CD4-positive, alpha-beta T cell (primary cell): ENCODE results near the gene EHBP1L1. TPM values are rescaled to one million over a fixed set of nuclear protein-coding genes. Genes with fewer than 3 reads are reported as not detected.

Experiments
- ATAC-seq: fragments of 200-7000 bp; cut with Tn5 transposase; one replicate; pipeline ENCODE4 v1.10.0; 2022; ENCODE audit warnings: mild to moderate bottlenecking; ENCODE audit not compliant: poor library complexity
- CTCF ChIA-PET: fragments of 350-600 bp; sonication (Branson Sonifier 250); formaldehyde crosslinking; loops from one replicate; lab custom pipeline; 2021; ENCODE audit warnings: antibody characterized with exemption, inconsistent platforms; lab: Charles Lee
- POLR2A ChIA-PET: fragments of 350-600 bp; sonication (Branson Sonifier 250); formaldehyde crosslinking; loops from one replicate; lab custom pipeline; 2021; ENCODE audit warnings: antibody characterized with exemption, inconsistent platforms; lab: Charles Lee
- DNase-seq, 14 experiments: peaks; one replicate each; pipeline ENCODE4 v3.0.0-alpha.2; 2013 to 2020; ENCODE audit warnings: mixed read lengths in 2 of 14
- H3K27ac ChIP-seq, 2 donors: one replicate each; pipeline versions ENCODE4 v1.5.1 to v1.7.0; 2013; ENCODE audit warnings: low read length in 2 of 2, low read depth in 1 of 2, mild to moderate bottlenecking in 1 of 2
- H3K27me3 ChIP-seq, 2 experiments: 1 replicate in 1 of 2; 2 replicates in 1 of 2; pipeline versions ENCODE4 v1.6.1 to v1.7.0; 2013; ENCODE audit warnings: low read length in 2 of 2, control low read depth in 1 of 2, mild to moderate bottlenecking in 1 of 2, moderate library complexity in 1 of 2; ENCODE audit not compliant: insufficient read depth in 2 of 2, control insufficient read depth in 1 of 2
- H3K36me3 ChIP-seq: one replicate; pipeline ENCODE4 v1.6.1; 2013; ENCODE audit warnings: low read length, control low read depth; ENCODE audit not compliant: insufficient read depth
- H3K4me1 ChIP-seq: one replicate; pipeline ENCODE4 v1.6.1; 2013; ENCODE audit warnings: low read length, control low read depth; ENCODE audit not compliant: insufficient read depth
- H3K4me3 ChIP-seq: one replicate; pipeline ENCODE4 v1.5.1; 2013; ENCODE audit warnings: mild to moderate bottlenecking, low read length, moderate library complexity
- H3K9me3 ChIP-seq, 2 experiments: 1 replicate in 1 of 2; 2 replicates in 1 of 2; pipeline versions ENCODE4 v1.6.1 to v1.7.0; 2013; ENCODE audit warnings: low read length in 2 of 2, mild to moderate bottlenecking in 2 of 2, control low read depth in 1 of 2, moderate library complexity in 1 of 2; ENCODE audit not compliant: control insufficient read depth in 1 of 2, insufficient read depth in 1 of 2
- H3K27ac Mint-ChIP-seq: one replicate; pipeline ENCODE4 v1.8.0; 2020; ENCODE audit warnings: mixed read lengths
- H3K27me3 Mint-ChIP-seq: one replicate; pipeline ENCODE4 v1.8.0; 2021; ENCODE audit warnings: mixed read lengths
- H3K36me3 Mint-ChIP-seq: one replicate; pipeline ENCODE4 v1.8.0; 2021; ENCODE audit warnings: low read depth, mixed read lengths
- H3K4me1 Mint-ChIP-seq: one replicate; pipeline ENCODE4 v1.8.0; 2021; ENCODE audit warnings: low read depth, mixed read lengths
- H3K4me3 Mint-ChIP-seq: one replicate; pipeline ENCODE4 v1.8.0; 2020; ENCODE audit warnings: mild to moderate bottlenecking, mixed read lengths
- H3K9me3 Mint-ChIP-seq: one replicate; pipeline ENCODE4 v1.8.0; 2020; ENCODE audit warnings: mixed read lengths
- CTCF ChIP-seq: fragments of 200-600 bp; IDR thresholded peaks from one replicate; pipeline ENCODE4 v1.8.0; 2022; ENCODE audit warnings: antibody characterized with exemption, mild to moderate bottlenecking
- intact Hi-C, 2 experiments: fragments of 100-400 bp; cut with DNase I in 1 of 2; cut with micrococcal nuclease in 1 of 2; formaldehyde crosslinking; loops; one replicate each; pipeline versions ENCODE4 v1.15.1 to v1.9.0; 2023 to 2025; cut with DNase I, micrococcal nuclease
- total RNA-seq, 174 experiments: library from RNA in 2 of 174; stranded (reverse) in 2 of 174; gene quantifications; one replicate each; pipeline ENCODE4 v1.2.3 and lab custom pipeline; 2021 to 2026

EHBP1L1 gene
- total RNA-seq, 2 experiments from 2014 or later, result 82.6 to 88.5 TPM

GRCh38 chr11:65539744-65540289 lies 36.0 kb upstream of the EHBP1L1 start:
- Histone ChIP-seq H3K9me3 (no peaks in the 10 kb centered on the region), H3K36me3 (peaks cover 40% of the 10 kb centered on the region), H3K4me1 (peaks cover 22% of the 10 kb centered on the region), H3K4me3 (peak overlapping the region; percentile 80), H3K27me3 (no peaks in the 10 kb centered on the region), H3K27ac (peak overlapping the region in 1 of 2 donors; percentile 56)
- no peak for TF ChIP-seq CTCF
- ChIA-PET CTCF (interaction anchor here (0.7 to 6.5 kb wide), 22 partner anchors 9 to 320 kb away, joined by 3 to 86 read pairs (median 7); partner anchors contain the start of genes EHBP1L1, FAM89B, KCNK7 and LTBP3), POLR2A (interaction anchor here (0.6 to 4.8 kb wide), 26 partner anchors 10 to 351 kb away, joined by 3 to 41 read pairs (median 6); partner anchors contain the start of genes CCDC85B, EHBP1L1, FAM89B and KCNK7)
- H3K27me3 Mint-ChIP-seq, result no peaks in the 10 kb centered on the region
- DNase-seq (peak in 1 of 14 experiments; percentile 54), ATAC-seq (peak; percentile 73)
- peak overlapping the region; percentile 65 for H3K27ac Mint-ChIP-seq
- peaks cover 20% of the 10 kb centered on the region for H3K4me1 Mint-ChIP-seq
- H3K36me3 Mint-ChIP-seq, result peaks cover 49% of the 10 kb centered on the region
- intact Hi-C loops, result loop anchor here (1.0 to 5.0 kb wide), 7 partner anchors 12 to 112 kb away; partner anchors contain the start of genes FAM89B (in 1 of the 2), SCYL1 (in 1 of the 2) and ZNRD2 (in 1 of the 2)
- no peaks in the 10 kb centered on the region for H3K9me3 Mint-ChIP-seq
- H3K4me3 Mint-ChIP-seq, result peak overlapping the region; percentile 90

GRCh38 chr11:65540290-65541092 lies 35.4 kb upstream of the EHBP1L1 start:
- Mint-ChIP-seq H3K27ac (peak overlapping the region; percentile 65), H3K4me3 (peak overlapping the region; percentile 90), H3K4me1 (peaks cover 25% of the 10 kb centered on the region), H3K36me3 (peaks cover 49% of the 10 kb centered on the region), H3K27me3 (no peaks in the 10 kb centered on the region), H3K9me3 (no peaks in the 10 kb centered on the region)
- intact Hi-C loops, result loop anchor here (1.0 to 5.0 kb wide), 7 partner anchors 12 to 112 kb away; partner anchors contain the start of genes FAM89B (in 1 of the 2), SCYL1 (in 1 of the 2) and ZNRD2 (in 1 of the 2)
- H3K36me3 ChIP-seq, result peaks cover 36% of the 10 kb centered on the region
- ChIA-PET POLR2A (interaction anchor here (0.6 to 4.8 kb wide), 30 partner anchors 11 to 350 kb away, joined by 3 to 41 read pairs (median 4); partner anchors contain the start of genes CCDC85B, EHBP1L1, FAM89B and KCNK7), CTCF (interaction anchor here (0.6 to 6.5 kb wide), 23 partner anchors 10 to 319 kb away, joined by 3 to 86 read pairs (median 7); partner anchors contain the start of genes EHBP1L1, FAM89B, KCNK7 and LTBP3)
- ATAC-seq (peak; percentile 82), DNase-seq (peak; percentile 81 to 94 (median 85))
- no peaks in the 10 kb centered on the region for H3K27me3 ChIP-seq
- TF ChIP-seq CTCF, result peak; percentile 79
- H3K4me3 ChIP-seq, result peak overlapping the region; percentile 80
- no peaks in the 10 kb centered on the region for H3K9me3 ChIP-seq
- H3K27ac ChIP-seq, result peak overlapping the region; percentile 14 to 64
- peaks cover 23% of the 10 kb centered on the region for H3K4me1 ChIP-seq
